Endothelial cell of umbilical vein (primary cell): ENCODE results near the gene XAGE3.

ENCODE experiments used
- POLR2A ChIP-seq: IDR thresholded peaks from 2 replicates; pipeline ENCODE4 v1.6.1; 2012; ENCODE audit warnings: low read depth, mild to moderate bottlenecking, control low read depth, low read length
- POLR2AphosphoS5 ChIP-seq: IDR thresholded peaks from 2 replicates; pipeline ENCODE4 v1.6.1; 2012; ENCODE audit warnings: low read depth, mild to moderate bottlenecking, control low read depth, low read length, moderate library complexity; ENCODE audit not compliant: insufficient read depth
- TF ChIP-seq, protein P1 (sequence below), 2 donors: IDR thresholded peaks; 1 replicate in 1 of 2; 2 replicates in 1 of 2; pipeline ENCODE4 v1.5.1; 2011; ENCODE audit warnings: low read length in 2 of 2, mild to moderate bottlenecking in 2 of 2, moderate library complexity in 2 of 2, control low read depth in 1 of 2, inconsistent platforms in 1 of 2, low read depth in 1 of 2; ENCODE audit not compliant: insufficient read depth in 1 of 2; ENCODE audit errors: extremely low read depth in 1 of 2

DNA sequence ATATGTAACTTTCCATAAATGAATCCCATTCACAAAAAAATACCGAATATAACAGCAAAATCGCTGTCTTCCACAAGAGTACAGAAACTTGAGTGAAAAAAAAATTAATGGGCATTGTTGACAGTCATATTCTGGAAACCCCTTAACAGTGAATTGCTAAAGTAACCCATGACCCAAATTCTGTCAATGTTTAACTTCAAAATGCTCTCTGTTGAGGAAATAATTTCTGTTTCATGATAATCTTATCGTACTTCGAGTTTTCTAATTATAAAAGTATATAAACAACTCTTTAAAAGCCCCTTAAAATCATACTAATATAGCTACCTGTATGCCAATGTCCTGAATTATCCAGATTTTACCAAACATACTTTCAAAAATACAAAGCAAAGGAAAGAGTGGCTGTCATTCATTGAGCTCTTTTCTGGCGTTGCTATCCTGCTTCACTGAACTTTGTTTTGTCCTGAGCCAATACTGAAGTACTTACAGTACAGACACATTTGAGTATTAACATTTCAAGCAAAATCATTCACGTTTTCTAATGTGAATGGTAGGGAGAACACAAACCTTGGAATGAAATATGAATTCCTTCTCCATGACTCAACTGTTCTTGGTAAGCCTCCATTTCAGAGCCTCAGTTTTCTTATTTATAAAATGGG is 2.4 kb downstream of the XAGE3 start:
- TF ChIP-seq, protein P1, sequence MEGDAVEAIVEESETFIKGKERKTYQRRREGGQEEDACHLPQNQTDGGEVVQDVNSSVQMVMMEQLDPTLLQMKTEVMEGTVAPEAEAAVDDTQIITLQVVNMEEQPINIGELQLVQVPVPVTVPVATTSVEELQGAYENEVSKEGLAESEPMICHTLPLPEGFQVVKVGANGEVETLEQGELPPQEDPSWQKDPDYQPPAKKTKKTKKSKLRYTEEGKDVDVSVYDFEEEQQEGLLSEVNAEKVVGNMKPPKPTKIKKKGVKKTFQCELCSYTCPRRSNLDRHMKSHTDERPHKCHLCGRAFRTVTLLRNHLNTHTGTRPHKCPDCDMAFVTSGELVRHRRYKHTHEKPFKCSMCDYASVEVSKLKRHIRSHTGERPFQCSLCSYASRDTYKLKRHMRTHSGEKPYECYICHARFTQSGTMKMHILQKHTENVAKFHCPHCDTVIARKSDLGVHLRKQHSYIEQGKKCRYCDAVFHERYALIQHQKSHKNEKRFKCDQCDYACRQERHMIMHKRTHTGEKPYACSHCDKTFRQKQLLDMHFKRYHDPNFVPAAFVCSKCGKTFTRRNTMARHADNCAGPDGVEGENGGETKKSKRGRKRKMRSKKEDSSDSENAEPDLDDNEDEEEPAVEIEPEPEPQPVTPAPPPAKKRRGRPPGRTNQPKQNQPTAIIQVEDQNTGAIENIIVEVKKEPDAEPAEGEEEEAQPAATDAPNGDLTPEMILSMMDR (IDR thresholded peaks at IDR 0.05; ENCODE audit: extremely low read depth in 1 of 2, insufficient read depth in 1 of 2, low read depth in 1 of 2, low read length in 2 of 2) = no peak
- no peak for TF ChIP-seq POLR2A
- no peak for TF ChIP-seq POLR2AphosphoS5
